Right lobe of liver (tissue), 6 donors: ENCODE data around the gene SUV39H1. TPM values are rescaled to one million over a fixed set of nuclear protein-coding genes. Genes with fewer than 3 reads are reported as not detected.

Source experiments
- ATAC-seq, 4 donors: fragments of 200-7000 bp; cut with Tn5 transposase; one replicate each; pipeline ENCODE4 v1.9.1; 2020; ENCODE audit warnings: mild to moderate bottlenecking in 4 of 4, moderate library complexity in 4 of 4
- DNase-seq, 3 donors: peaks; one replicate each; pipeline ENCODE4 v3.0.0-alpha.2; 2020
- H3K27ac ChIP-seq, 3 donors: fragments of 200-600 bp; one replicate each; pipeline ENCODE4 v1.8.0; 2022
- H3K27me3 ChIP-seq, 2 donors: fragments of 200-600 bp; one replicate each; pipeline ENCODE4 v1.8.0; 2022
- H3K36me3 ChIP-seq, 4 donors: fragments of 200-600 bp; sonication (generic) in 1 of 4; one replicate each; pipeline versions ENCODE4 v1.5.1 to v1.8.0; 2017 to 2022; ENCODE audit warnings: control low read depth in 1 of 4
- H3K4me1 ChIP-seq, 4 donors: fragments of 200-600 bp; sonication (generic) in 1 of 4; one replicate each; pipeline versions ENCODE4 v1.5.1 to v1.8.0; 2017 to 2022; ENCODE audit warnings: control low read depth in 1 of 4
- H3K4me3 ChIP-seq, 3 donors: fragments of 200-600 bp; one replicate each; pipeline ENCODE4 v1.8.0; 2022
- H3K9me3 ChIP-seq, 4 donors: fragments of 200-600 bp; sonication (generic) in 1 of 4; one replicate each; pipeline versions ENCODE4 v1.5.1 to v1.8.0; 2017 to 2022; ENCODE audit warnings: control low read depth in 1 of 4
- CTCF ChIP-seq, 4 donors: fragments of 200-600 bp in 3 of 4; fragments of 450-650 bp in 1 of 4; IDR thresholded peaks; one replicate each; pipeline versions ENCODE4 v1.5.1 to v1.8.0; 2016 to 2022; ENCODE audit warnings: antibody characterized with exemption in 4 of 4, mild to moderate bottlenecking in 2 of 4
- POLR2A ChIP-seq: fragments of 450-650 bp; IDR thresholded peaks from one replicate; pipeline ENCODE4 v1.6.1; 2017; ENCODE audit warnings: antibody characterized with exemption, mild to moderate bottlenecking
- WGBS: methylation state at CpG from one replicate; pipeline ENCODE4 v1.1.6; 2018; ENCODE audit warnings: low coverage, low lambda C conversion rate; ENCODE audit not compliant: insufficient coverage; ENCODE audit errors: missing lambda C conversion rate; 5-methylcytosine and 5-hydroxymethylcytosine counted together
- intact Hi-C, 2 donors: fragments of 100-400 bp; cut with DNase I; formaldehyde crosslinking; loops; one replicate each; pipeline versions ENCODE4 v1.11.2 to v1.14.1; 2022
- small RNA-seq, 2 experiments: library from RNA; depleted of rRNA; stranded (forward); fragments of <200 nt; gene quantifications; one replicate each; pipeline ENCODE3, GENCODE V24; 2016
- total RNA-seq, 6 experiments: library from RNA; depleted of rRNA in 2 of 6; stranded (reverse); fragments of >200 nt in 2 of 6; fragmentation: NEBNext Ultra II Directional in 3 of 6; extraction: Animal tissue kit (Norgen Biotek cat#: 25700) in 3 of 6; gene quantifications; one replicate each; pipeline versions ENCODE4 v1.1.0 to v1.2.4, GENCODE V29; 2016 to 2023
- donor health status: DM: no; HTN: yes; CAD: no.
- donor health status: DM: no; HTN: no; CAD: no.
- donor health status: DM: no; HTN: no; CAD: no.
- donor health status: DM: no; HTN: yes; CAD: no.
- donor health status: DM: no; HTN: yes; CAD: no.

Gene SUV39H1
- total RNA-seq, 6 experiments from 2014 or later: 2.2 to 10.8 (median 3.5) TPM

GRCh38 chrX:48754238-48754637, 57.7 kb downstream of the SUV39H1 start:
- Histone ChIP-seq H3K36me3 (no peaks in the 10 kb centered on the region), H3K4me1 (no peaks in the 10 kb centered on the region), H3K9me3 (no peaks in the 10 kb centered on the region), H3K4me3 (no peak overlapping the region), H3K27me3 (no peaks in the 10 kb centered on the region), H3K27ac (no peak overlapping the region)
- ATAC-seq (no peak), DNase-seq (no peak)
- WGBS: 55% methylated on average over 6 of the region's 8 CpGs
- intact Hi-C loops: no loop called here
- TF ChIP-seq POLR2A (no peak), CTCF (IDR thresholded peaks at IDR 0.05) (no peak)

Small RNAs within 50 kb of the gene (small RNA-seq; reads per million reads assigned to genes)
- 0 reads per million in 2 experiments for gene RNU6-1056P

Other genes with a start within 250 kb of the SUV39H1 start
- 1 to 10 TPM in 1 of 6 experiments, under 1 TPM in 4, not detected in 1; 0.22 to 1.4 (median 0.37) TPM for gene SLC38A5, start 226.5 kb upstream of the SUV39H1 start, total RNA-seq
- gene FTSJ1, start 220.5 kb upstream of the SUV39H1 start, total RNA-seq: 10 to 100 TPM in 5 of 6 experiments, 1 to 10 TPM in 1; 9.9 to 30.4 (median 12.5) TPM
- gene PORCN, start 187.7 kb upstream of the SUV39H1 start, total RNA-seq: 1 to 10 TPM; 1.7 to 6.1 (median 1.9) TPM
- gene EBP, start 174.9 kb upstream of the SUV39H1 start, total RNA-seq: 100 to 1,000 TPM; 150 to 276 (median 225) TPM
- 1 to 10 TPM; 4.3 to 7.5 (median 5.6) TPM for gene TBC1D25, start 157.0 kb upstream of the SUV39H1 start, total RNA-seq
- 10 to 100 TPM; 14.7 to 69.0 (median 57.7) TPM for gene RBM3, start 122.2 kb upstream of the SUV39H1 start, total RNA-seq
- gene WDR13, start 99.2 kb upstream of the SUV39H1 start, total RNA-seq: 100 to 1,000 TPM in 2 of 6 experiments, 10 to 100 TPM in 4; 46.5 to 193 (median 80.8) TPM
- gene WAS, start 12.9 kb upstream of the SUV39H1 start, total RNA-seq: 1 to 10 TPM; 2.4 to 7.2 (median 4.8) TPM
- 1 to 10 TPM in 5 of 6 experiments, under 1 TPM in 1; 0.98 to 4.1 (median 2.9) TPM for gene GLOD5, start 65.0 kb downstream of the SUV39H1 start, total RNA-seq
- gene GATA1, start 89.9 kb downstream of the SUV39H1 start, total RNA-seq: 1 to 10 TPM in 1 of 6 experiments, under 1 TPM in 1, not detected in 4; 0.37 to 1.2 TPM
- 100 to 1,000 TPM in 5 of 6 experiments, 10 to 100 TPM in 1; 84.4 to 173 (median 136) TPM for gene HDAC6, start 105.3 kb downstream of the SUV39H1 start, total RNA-seq
- not detected for gene ERAS, start 129.8 kb downstream of the SUV39H1 start, total RNA-seq
- 1 to 10 TPM in 1 of 6 experiments, under 1 TPM in 1, not detected in 4; 0.20 to 1.4 TPM for gene PCSK1N, start 138.9 kb downstream of the SUV39H1 start, total RNA-seq
- gene TIMM17B, start 201.0 kb downstream of the SUV39H1 start, total RNA-seq: 10 to 100 TPM; 18.2 to 29.5 (median 22.5) TPM
- 10 to 100 TPM; 29.8 to 47.1 (median 35.7) TPM for gene PQBP1, start 201.2 kb downstream of the SUV39H1 start, total RNA-seq
- 10 to 100 TPM; 15.0 to 19.5 (median 17.3) TPM for gene SLC35A2, start 214.9 kb downstream of the SUV39H1 start, total RNA-seq
- 1 to 10 TPM; 1.7 to 8.8 (median 6.8) TPM for gene PIM2, start 222.3 kb downstream of the SUV39H1 start, total RNA-seq